GM12878 (cell line): ENCODE results near the gene MLIP.

Source experiments
- CTCF ChIP-seq, 3 experiments: IDR thresholded peaks in 2 of 3; conservative IDR thresholded peaks in 1 of 3; 2 replicates each; pipeline ENCODE4 v1.5.1; 2011; ENCODE audit warnings: low read depth in 3 of 3, low read length in 3 of 3, mild to moderate bottlenecking in 3 of 3, control low read depth in 2 of 3, moderate library complexity in 2 of 3, inconsistent platforms in 1 of 3, mixed read lengths in 1 of 3; ENCODE audit not compliant: control insufficient read depth in 2 of 3, insufficient read depth in 1 of 3; ENCODE audit errors: extremely low read depth in 1 of 3
- NRF1 ChIP-seq: conservative IDR thresholded peaks from 2 replicates; pipeline ENCODE4 v1.6.1; 2011; ENCODE audit warnings: mild to moderate bottlenecking, low read depth, low read length, improper control_type of control experiment

GRCh38 chr6:54100411-54101006 is 10.7 kb upstream of the MLIP start:
- TF ChIP-seq CTCF (IDR thresholded peaks at IDR 0.05 in 2 of 3, conservative IDR thresholded peaks at IDR 0.05 in 1 of 3; ENCODE audit: control insufficient read depth in 2 of 3, extremely low read depth in 1 of 3, insufficient read depth in 1 of 3, low read depth in 3 of 3, low read length in 3 of 3) (no peak), NRF1 (no peak)
